HEK293 (cell line): ENCODE measurements around the gene DENND1A.

Experiments
- CTCF ChIA-PET: fragments of 350-600 bp; formaldehyde crosslinking; extraction: SDS; loops from one replicate; lab custom pipeline; 2021; ENCODE audit warnings: antibody characterized with exemption; lab: Yijun Ruan, JAX
- POLR2A ChIA-PET: fragments of 300-600 bp; formaldehyde crosslinking; extraction: SDS; loops from one replicate; lab custom pipeline; 2020; ENCODE audit warnings: antibody characterized with exemption, inconsistent platforms; lab: Yijun Ruan, JAX
- H3K27ac ChIP-seq: fragments of 200-500 bp; sonication (Bioruptor generic); 2 replicates; pipeline ENCODE4 v1.5.1; 2014; ENCODE audit warnings: low read depth, low read length, control low read depth, inconsistent platforms; ENCODE audit errors: extremely low read depth
- H3K36me3 ChIP-seq, 2 experiments: fragments of 200-500 bp in 1 of 2; sonication (Bioruptor generic) in 1 of 2; 1 replicate in 1 of 2; 2 replicates in 1 of 2; pipeline ENCODE4 v1.5.1; 2014 to 2017; ENCODE audit warnings: inconsistent platforms in 2 of 2, low read length in 2 of 2; ENCODE audit not compliant: control insufficient read depth in 2 of 2, insufficient read depth in 1 of 2
- H3K4me1 ChIP-seq: fragments of 200-500 bp; sonication (Bioruptor generic); 2 replicates; pipeline ENCODE4 v1.5.1; 2014; ENCODE audit warnings: mild to moderate bottlenecking, low read length, inconsistent platforms; ENCODE audit not compliant: control insufficient read depth, insufficient read depth
- H3K4me3 ChIP-seq: 2 replicates; pipeline ENCODE4 v1.5.1; 2011; ENCODE audit warnings: low read depth, mild to moderate bottlenecking, control low read depth, low read length, moderate library complexity
- H3K9me3 ChIP-seq: fragments of 200-500 bp; sonication (Bioruptor generic); 2 replicates; pipeline ENCODE4 v1.5.1; 2014; ENCODE audit warnings: low read depth, low read length, inconsistent platforms; ENCODE audit not compliant: control insufficient read depth, insufficient read depth
- CTCF ChIP-seq: fragments of 450-650 bp; formaldehyde crosslinking; IDR thresholded peaks from 2 replicates; pipeline ENCODE4 v1.5.1; 2016; ENCODE audit warnings: missing biosample characterization, missing genetic modification characterization
- GLI4 ChIP-seq: fragments of 450-650 bp; formaldehyde crosslinking; IDR thresholded peaks from 2 replicates; pipeline ENCODE4 v1.5.1; 2016; ENCODE audit warnings: missing biosample characterization, missing genetic modification characterization
- GLIS1 ChIP-seq: fragments of 450-650 bp; formaldehyde crosslinking; IDR thresholded peaks from 2 replicates; pipeline ENCODE4 v1.5.1; 2016; ENCODE audit warnings: missing biosample characterization, missing genetic modification characterization
- OSR2 ChIP-seq: fragments of 450-650 bp; formaldehyde crosslinking; IDR thresholded peaks from 2 replicates; pipeline ENCODE4 v1.5.1; 2016; ENCODE audit warnings: missing biosample characterization, missing genetic modification characterization
- REPIN1 ChIP-seq: fragments of 450-650 bp; formaldehyde crosslinking; IDR thresholded peaks from 2 replicates; pipeline ENCODE4 v1.5.1; 2017; ENCODE audit warnings: missing biosample characterization, missing genetic modification characterization, low read depth
- WT1 ChIP-seq: fragments of 450-650 bp; formaldehyde crosslinking; IDR thresholded peaks from 2 replicates; pipeline ENCODE4 v1.5.1; 2016; ENCODE audit warnings: missing biosample characterization, missing genetic modification characterization
- ZBTB1 ChIP-seq: fragments of 450-650 bp; formaldehyde crosslinking; IDR thresholded peaks from 2 replicates; pipeline ENCODE4 v1.5.1; 2016; ENCODE audit warnings: missing biosample characterization, missing genetic modification characterization
- ZBTB48 ChIP-seq: fragments of 450-650 bp; formaldehyde crosslinking; IDR thresholded peaks from 2 replicates; pipeline ENCODE4 v1.5.1; 2016; ENCODE audit warnings: missing biosample characterization, missing genetic modification characterization
- ZFP69B ChIP-seq: fragments of 450-650 bp; formaldehyde crosslinking; IDR thresholded peaks from 2 replicates; pipeline ENCODE4 v1.5.1; 2016; ENCODE audit warnings: missing biosample characterization, missing genetic modification characterization
- ZNF121 ChIP-seq: fragments of 450-650 bp; formaldehyde crosslinking; IDR thresholded peaks from 2 replicates; pipeline ENCODE4 v1.5.1; 2016; ENCODE audit warnings: missing biosample characterization, missing genetic modification characterization
- ZNF221 ChIP-seq: fragments of 450-650 bp; formaldehyde crosslinking; IDR thresholded peaks from 2 replicates; pipeline ENCODE4 v1.5.1; 2017; ENCODE audit warnings: missing biosample characterization, missing genetic modification characterization, borderline replicate concordance
- ZNF274 ChIP-seq, 2 experiments: fragments of 200-500 bp in 1 of 2; fragments of 450-650 bp in 1 of 2; sonication (Bioruptor generic) in 1 of 2; formaldehyde crosslinking in 1 of 2; IDR thresholded peaks; 2 replicates each; pipeline versions ENCODE4 v1.5.1 to v1.6.1; 2014 to 2016; ENCODE audit warnings: borderline replicate concordance in 1 of 2, inconsistent platforms in 1 of 2, low read length in 1 of 2, missing biosample characterization in 1 of 2, missing genetic modification characterization in 1 of 2
- ZNF626 ChIP-seq: fragments of 450-650 bp; sonication (Bioruptor Pico); formaldehyde crosslinking; IDR thresholded peaks from 2 replicates; pipeline ENCODE4 v1.5.1; 2018; ENCODE audit warnings: missing biosample characterization, missing genetic modification characterization, inconsistent platforms
- ZNF658 ChIP-seq: fragments of 450-650 bp; formaldehyde crosslinking; IDR thresholded peaks from 2 replicates; pipeline ENCODE4; 2016; ENCODE audit warnings: missing biosample characterization, missing genetic modification characterization
- ZNF670 ChIP-seq: fragments of 450-650 bp; formaldehyde crosslinking; IDR thresholded peaks from 2 replicates; pipeline ENCODE4 v1.5.1; 2016; ENCODE audit warnings: missing biosample characterization, missing genetic modification characterization, low read depth
- ZNF692 ChIP-seq: fragments of 450-650 bp; formaldehyde crosslinking; IDR thresholded peaks from 2 replicates; pipeline ENCODE4 v1.5.1; 2016; ENCODE audit warnings: missing biosample characterization, missing genetic modification characterization
- ZNF76 ChIP-seq: fragments of 450-650 bp; formaldehyde crosslinking; IDR thresholded peaks from 2 replicates; pipeline ENCODE4; 2016; ENCODE audit warnings: low read depth, missing biosample characterization, missing genetic modification characterization, borderline replicate concordance
- ZSCAN5A ChIP-seq: fragments of 450-650 bp; formaldehyde crosslinking; IDR thresholded peaks from 2 replicates; pipeline ENCODE4 v1.5.1; 2016; ENCODE audit warnings: missing biosample characterization, missing genetic modification characterization
- TF ChIP-seq, protein P1 (sequence below): fragments of 450-650 bp; formaldehyde crosslinking; IDR thresholded peaks from 2 replicates; pipeline ENCODE4 v1.5.1; 2016; ENCODE audit warnings: missing biosample characterization, missing genetic modification characterization, low read depth
- TF ChIP-seq, protein P2 (sequence below): fragments of 450-650 bp; IDR thresholded peaks from 2 replicates; pipeline ENCODE4 v1.5.1; 2018; ENCODE audit warnings: missing biosample characterization, mild to moderate bottlenecking, missing genetic modification characterization
- TF ChIP-seq, protein P3 (sequence below): fragments of 450-650 bp; formaldehyde crosslinking; IDR thresholded peaks from 2 replicates; pipeline ENCODE4 v1.5.1; 2016; ENCODE audit warnings: missing biosample characterization, missing genetic modification characterization, borderline replicate concordance
- TF ChIP-seq, protein P4 (sequence below): fragments of 450-650 bp; formaldehyde crosslinking; IDR thresholded peaks from 2 replicates; pipeline ENCODE4 v1.5.1; 2017; ENCODE audit warnings: missing biosample characterization, missing genetic modification characterization

DENND1A gene

DNA sequence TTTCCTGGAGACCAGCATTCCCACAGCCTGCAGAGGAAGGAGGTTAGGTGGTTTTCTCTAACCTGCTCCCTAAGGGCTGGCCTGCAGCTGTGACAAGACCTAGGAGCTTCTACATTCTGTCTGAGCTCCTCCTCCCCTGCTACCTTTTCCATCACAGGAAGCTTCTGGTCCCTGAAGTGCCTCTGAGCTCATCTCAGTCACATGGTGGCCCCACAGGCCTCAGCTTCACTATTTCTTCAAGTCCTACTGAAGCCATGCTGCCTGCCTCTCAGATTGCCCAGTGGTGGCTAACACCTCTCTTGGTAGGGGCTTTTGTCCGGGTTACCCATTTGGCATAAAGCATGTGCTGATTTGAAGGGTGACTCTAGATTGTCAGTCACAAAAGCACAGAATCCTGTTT, 314.5 kb downstream of the DENND1A start:
- TF ChIP-seq ZNF121 (tag by site-specific recombination) (no peak), ZBTB48 (tag by site-specific recombination) (no peak), ZNF670 (tag by site-specific recombination) (no peak), ZNF692 (tag by site-specific recombination) (0 out of 2 replicates have a peak, but pooled peaks have one; percentile 36), GLIS1 (tag by site-specific recombination) (no peak), ZBTB1 (tag by site-specific recombination) (no peak), ZNF626 (tag by site-specific recombination) (no peak), OSR2 (tag by site-specific recombination) (peak; percentile 37; the same call in 1 of the 2 replicates), REPIN1 (tag by site-specific recombination) (no peak), ZNF274 (IDR thresholded peaks at IDR 0.05; ENCODE audit: low read length) (no peak), ZNF274 (tag by site-specific recombination; IDR thresholded peaks at IDR 0.05; ENCODE audit: borderline replicate concordance) (no peak), GLI4 (no peak), ZSCAN5A (no peak)
- TF ChIP-seq, protein P1, sequence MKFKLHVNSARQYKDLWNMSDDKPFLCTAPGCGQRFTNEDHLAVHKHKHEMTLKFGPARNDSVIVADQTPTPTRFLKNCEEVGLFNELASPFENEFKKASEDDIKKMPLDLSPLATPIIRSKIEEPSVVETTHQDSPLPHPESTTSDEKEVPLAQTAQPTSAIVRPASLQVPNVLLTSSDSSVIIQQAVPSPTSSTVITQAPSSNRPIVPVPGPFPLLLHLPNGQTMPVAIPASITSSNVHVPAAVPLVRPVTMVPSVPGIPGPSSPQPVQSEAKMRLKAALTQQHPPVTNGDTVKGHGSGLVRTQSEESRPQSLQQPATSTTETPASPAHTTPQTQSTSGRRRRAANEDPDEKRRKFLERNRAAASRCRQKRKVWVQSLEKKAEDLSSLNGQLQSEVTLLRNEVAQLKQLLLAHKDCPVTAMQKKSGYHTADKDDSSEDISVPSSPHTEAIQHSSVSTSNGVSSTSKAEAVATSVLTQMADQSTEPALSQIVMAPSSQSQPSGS (tag by site-specific recombination): no peak
- TF ChIP-seq, protein P2, sequence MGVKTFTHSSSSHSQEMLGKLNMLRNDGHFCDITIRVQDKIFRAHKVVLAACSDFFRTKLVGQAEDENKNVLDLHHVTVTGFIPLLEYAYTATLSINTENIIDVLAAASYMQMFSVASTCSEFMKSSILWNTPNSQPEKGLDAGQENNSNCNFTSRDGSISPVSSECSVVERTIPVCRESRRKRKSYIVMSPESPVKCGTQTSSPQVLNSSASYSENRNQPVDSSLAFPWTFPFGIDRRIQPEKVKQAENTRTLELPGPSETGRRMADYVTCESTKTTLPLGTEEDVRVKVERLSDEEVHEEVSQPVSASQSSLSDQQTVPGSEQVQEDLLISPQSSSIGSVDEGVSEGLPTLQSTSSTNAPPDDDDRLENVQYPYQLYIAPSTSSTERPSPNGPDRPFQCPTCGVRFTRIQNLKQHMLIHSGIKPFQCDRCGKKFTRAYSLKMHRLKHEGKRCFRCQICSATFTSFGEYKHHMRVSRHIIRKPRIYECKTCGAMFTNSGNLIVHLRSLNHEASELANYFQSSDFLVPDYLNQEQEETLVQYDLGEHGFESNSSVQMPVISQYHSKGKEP (tag by site-specific recombination): no peak
- CTCF ChIA-PET: no interaction called here
- POLR2A ChIA-PET: interaction anchor here (0.8 kb wide), 1 partner anchor 8 kb away, joined by 3 read pairs; no protein-coding TSS in a partner anchor
- H3K9me3 ChIP-seq: no peaks in the 10 kb centered on the region
- H3K36me3 ChIP-seq: no peaks in the 10 kb centered on the region
- no peaks in the 10 kb centered on the region for H3K4me1 ChIP-seq
- H3K4me3 ChIP-seq: no peak overlapping the region
- no peak overlapping the region for H3K27ac ChIP-seq

DNA sequence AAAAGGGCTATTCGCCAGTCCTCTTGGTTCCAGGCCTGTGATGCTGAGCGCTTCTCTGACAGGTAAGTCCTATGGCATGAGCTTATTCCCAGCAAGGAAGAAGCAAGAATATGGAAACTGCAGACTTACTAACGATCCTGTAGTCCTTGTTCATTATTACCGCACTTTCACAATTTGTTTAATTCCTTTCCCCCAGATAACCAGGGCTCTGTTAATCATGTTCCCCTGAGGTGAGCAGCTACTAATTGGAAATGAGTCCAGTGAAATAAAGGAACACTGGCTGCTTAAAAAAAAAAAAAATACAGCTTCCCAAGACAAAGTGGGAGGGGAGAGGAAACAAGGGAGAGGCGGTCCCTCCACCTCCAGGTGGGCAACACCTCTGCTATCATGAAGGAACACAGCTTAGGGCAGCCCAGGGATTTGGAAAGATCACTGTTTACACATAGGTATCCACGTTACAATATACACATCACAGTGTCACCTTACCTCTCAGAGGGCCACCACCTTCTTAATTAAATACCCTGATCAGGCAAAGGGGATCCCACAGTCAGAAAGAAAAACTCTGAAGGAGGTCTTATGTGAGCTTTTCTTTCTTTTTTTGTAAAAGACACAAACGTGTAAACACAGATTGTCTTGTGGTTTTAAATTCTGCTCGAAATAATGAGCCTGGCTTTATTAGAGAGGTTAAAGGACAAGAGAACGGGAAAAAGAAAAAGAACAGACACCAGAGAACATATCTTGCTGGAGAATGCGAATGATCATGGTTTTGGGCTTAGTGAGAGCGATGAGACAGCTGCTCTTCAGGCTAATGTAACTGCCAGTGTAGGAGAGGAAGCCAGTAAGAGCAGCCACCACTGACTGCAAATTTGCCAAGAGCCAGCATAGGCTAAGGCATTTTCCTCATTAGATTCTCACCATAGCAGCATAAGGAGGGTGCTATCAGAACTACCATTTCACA, 315.3 kb downstream of the DENND1A start:
- POLR2A ChIA-PET: interaction anchor here (0.7 kb wide), 1 partner anchor 23 kb away, joined by 4 read pairs; no protein-coding TSS in a partner anchor
- Histone ChIP-seq H3K4me3 (no peak overlapping the region), H3K4me1 (no peaks in the 10 kb centered on the region), H3K27ac (no peak overlapping the region), H3K36me3 (no peaks in the 10 kb centered on the region), H3K9me3 (no peaks in the 10 kb centered on the region)
- CTCF ChIA-PET: interaction anchor here (0.5 to 0.7 kb wide), 2 partner anchors 110 to 442 kb away, joined by 3 to 4 read pairs; no protein-coding TSS in a partner anchor
- TF ChIP-seq ZNF221 (tag by site-specific recombination) (no peak), ZNF658 (no peak), ZFP69B (no peak), WT1 (no peak), CTCF (tag by site-specific recombination) (no peak), ZNF76 (tag by site-specific recombination) (no peak)
- TF ChIP-seq, protein P3, sequence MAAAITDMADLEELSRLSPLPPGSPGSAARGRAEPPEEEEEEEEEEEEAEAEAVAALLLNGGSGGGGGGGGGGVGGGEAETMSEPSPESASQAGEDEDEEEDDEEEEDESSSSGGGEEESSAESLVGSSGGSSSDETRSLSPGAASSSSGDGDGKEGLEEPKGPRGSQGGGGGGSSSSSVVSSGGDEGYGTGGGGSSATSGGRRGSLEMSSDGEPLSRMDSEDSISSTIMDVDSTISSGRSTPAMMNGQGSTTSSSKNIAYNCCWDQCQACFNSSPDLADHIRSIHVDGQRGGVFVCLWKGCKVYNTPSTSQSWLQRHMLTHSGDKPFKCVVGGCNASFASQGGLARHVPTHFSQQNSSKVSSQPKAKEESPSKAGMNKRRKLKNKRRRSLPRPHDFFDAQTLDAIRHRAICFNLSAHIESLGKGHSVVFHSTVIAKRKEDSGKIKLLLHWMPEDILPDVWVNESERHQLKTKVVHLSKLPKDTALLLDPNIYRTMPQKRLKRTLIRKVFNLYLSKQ (tag by site-specific recombination): no peak
- TF ChIP-seq, protein P4, sequence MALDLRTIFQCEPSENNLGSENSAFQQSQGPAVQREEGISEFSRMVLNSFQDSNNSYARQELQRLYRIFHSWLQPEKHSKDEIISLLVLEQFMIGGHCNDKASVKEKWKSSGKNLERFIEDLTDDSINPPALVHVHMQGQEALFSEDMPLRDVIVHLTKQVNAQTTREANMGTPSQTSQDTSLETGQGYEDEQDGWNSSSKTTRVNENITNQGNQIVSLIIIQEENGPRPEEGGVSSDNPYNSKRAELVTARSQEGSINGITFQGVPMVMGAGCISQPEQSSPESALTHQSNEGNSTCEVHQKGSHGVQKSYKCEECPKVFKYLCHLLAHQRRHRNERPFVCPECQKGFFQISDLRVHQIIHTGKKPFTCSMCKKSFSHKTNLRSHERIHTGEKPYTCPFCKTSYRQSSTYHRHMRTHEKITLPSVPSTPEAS (tag by site-specific recombination): no peak
